T-helper 22 cell (primary cell): ENCODE data around the gene MIB2.

Source experiments
- DNase-seq: peaks from one replicate; pipeline ENCODE4 v3.0.0-alpha.2; 2020; ENCODE audit warnings: low read depth

MIB2 gene

DNA sequence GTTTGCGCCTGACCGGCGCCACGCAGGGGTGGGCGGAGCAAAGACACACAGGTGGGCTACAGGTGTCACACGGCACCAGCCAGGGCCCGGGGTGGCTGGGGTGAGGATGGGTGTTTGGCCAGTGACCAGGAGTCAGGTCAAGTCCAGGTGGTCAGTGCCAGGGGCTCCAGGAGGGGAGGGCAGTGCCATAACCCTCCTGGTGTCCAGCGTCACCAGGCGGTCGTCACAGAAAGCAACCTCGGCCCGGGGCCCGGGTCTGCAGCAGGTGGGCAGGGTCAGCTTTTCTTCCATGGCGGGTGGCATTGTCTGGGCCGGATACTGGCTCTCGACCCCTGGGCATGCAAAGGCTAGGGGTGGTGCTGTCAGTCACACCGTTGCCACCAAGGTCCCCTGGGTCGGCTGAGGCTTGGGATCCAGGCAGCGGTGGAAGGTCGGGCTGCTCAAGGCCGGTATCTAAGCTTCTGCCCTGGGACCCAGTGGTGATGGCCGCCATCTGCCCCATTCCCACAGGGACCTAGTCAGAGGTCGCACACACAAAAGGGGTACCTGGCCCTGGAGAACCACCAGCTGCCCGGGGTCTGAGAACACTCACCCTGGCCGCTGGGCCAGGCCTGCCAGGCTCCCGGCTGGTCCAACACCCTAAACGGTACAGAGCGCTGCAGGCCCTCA lies 17.1 kb upstream of the MIB2 start:
- DNase-seq: no peak

DNA sequence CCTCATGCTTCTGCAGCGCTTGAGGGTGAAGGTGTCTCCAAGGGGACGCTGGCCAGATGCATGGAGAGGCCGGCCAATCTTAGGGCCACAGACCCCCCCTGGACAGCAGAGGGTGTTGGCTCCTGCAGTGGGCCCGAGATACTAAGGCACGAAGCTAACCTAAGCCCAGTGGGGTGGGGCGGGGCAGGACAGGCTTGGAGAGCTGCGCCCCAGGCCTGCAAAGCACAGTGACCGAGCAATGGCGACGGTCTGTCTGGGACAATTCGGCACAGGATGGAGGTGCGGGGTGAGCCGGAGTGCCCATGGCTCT lies 16.6 kb upstream of the MIB2 start:
- DNase-seq: no peak

DNA sequence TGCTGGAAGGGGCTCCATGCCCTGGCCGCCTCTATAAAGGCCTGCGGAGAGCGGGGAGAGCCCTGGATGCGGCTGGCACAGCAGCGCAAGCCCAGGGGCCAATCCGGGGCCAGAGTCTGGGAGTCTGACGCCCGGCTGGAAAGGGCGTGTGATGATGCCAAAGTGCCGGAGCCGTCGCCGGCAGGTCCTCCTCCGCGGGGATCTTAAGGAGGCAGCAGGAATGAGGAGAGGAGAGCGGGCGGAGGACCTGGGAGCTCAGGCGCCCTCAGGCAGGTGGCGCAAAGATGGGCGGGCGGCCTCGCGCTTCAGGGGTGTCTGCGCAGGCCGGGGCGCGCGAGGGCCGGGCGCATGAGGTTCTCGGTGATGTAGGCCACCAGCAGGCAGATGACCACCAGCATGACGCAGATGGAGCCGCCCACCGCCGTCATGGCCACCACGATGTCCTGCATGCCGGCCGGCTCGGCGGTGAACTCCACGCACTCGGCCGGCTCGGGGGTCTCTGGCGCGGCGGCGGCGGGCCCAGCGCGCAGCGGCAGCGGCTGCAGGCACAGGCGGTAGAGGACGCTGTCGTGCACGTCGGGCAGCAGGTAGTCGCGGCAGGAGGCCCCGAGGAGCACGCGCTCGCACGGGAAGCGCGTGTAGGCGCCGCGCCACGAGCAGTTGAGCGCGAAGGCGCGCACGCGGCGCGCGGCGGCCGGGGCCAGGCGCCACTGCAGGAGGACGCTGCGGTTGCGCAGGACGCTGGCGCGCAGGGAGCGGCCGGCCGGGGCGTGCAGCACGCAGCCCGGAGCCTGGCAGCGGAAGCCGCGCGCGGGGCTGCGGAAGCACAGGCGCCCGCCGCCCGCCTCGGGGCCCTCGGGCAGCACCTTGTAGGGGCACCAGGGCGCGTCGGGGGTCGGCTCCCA lies 16.0 kb upstream of the MIB2 start:
- DNase-seq: no peak

DNA sequence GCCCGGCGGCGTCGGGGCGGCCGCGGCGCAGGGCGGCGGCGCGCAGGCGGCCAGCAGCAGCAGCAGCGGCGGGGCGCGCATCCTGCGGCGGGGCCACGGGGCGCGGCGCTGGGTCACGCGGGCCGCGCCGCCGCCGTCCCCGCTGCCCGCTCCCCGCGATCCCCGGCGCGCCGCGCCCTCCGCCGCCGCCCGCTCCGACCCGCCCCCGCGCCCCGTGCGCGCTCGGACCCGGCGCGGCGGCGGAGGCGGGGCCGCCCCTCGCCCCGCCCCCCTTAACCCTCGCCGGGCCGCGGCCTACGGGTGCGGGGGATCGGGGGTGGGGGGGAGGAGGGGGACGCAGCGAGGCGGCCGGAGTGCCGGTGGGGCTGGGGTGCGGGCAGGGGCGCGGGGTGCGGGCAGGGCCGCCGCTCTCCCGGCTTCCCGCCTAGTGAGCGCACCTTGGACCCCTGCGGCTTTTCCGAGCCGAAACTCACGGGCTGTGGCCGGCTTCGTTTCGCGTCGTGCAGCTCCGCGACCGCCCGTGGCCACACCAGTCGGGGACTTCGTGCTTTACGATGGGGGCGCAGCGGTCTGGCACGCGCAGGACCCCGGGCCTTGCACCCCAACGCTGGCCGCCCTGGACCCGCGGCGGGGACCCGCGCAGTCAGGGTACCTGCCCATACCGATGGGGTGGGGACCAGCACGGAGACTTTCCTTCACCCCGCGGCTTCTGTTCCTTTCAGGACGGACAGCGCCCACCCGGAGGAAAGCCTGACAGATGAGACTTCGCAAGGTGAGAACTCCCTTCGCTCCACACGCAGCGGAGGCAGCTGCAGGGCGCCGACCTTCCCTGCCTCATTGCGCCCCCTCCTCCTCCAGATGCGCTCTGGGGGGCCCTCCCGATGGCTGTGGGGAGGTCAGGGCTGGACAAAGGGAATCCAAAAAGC lies 15.1 kb upstream of the MIB2 start, which contains the start of gene FNDC10:
FNDC10 (minus strand) TSS at position 201 of the 926 bp plus-strand sequence; CDS start at position 81, 120 bp downstream.
- no peak for DNase-seq

DNA sequence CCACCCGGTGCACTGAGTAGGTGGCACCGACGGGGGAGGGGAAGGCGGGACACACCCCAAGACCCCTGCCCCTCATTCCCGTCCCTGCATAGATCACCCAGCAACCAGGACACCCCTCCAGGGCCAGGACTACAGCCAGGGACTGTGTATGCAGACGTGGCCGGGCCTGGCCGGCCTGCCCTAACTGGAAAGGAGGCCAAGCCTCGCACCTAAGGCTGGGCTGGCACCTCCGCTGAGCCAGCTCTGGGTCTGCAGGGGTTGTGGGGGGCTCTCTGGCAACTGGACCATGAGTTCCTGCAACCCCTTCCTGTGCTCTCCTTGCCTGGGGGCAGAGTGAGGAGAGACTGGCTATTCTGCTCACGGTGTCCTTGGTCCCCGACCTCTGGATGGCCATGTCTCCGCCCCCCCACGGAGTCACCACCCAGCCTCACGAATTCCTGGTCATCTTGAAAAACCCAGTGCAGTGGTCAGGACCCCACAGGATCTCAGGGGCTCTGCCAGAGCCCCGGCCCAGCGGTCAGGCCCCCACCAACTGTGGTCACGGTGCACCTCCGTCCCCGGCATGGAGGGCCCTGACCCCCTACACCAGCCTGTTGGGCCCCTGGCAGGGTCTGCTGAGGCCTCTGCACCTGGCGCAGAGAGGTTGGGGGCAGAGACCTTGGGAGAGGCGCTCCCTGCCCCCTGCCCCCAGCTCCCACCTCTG lies 14.3 kb upstream of the MIB2 start:
- DNase-seq: no peak

DNA sequence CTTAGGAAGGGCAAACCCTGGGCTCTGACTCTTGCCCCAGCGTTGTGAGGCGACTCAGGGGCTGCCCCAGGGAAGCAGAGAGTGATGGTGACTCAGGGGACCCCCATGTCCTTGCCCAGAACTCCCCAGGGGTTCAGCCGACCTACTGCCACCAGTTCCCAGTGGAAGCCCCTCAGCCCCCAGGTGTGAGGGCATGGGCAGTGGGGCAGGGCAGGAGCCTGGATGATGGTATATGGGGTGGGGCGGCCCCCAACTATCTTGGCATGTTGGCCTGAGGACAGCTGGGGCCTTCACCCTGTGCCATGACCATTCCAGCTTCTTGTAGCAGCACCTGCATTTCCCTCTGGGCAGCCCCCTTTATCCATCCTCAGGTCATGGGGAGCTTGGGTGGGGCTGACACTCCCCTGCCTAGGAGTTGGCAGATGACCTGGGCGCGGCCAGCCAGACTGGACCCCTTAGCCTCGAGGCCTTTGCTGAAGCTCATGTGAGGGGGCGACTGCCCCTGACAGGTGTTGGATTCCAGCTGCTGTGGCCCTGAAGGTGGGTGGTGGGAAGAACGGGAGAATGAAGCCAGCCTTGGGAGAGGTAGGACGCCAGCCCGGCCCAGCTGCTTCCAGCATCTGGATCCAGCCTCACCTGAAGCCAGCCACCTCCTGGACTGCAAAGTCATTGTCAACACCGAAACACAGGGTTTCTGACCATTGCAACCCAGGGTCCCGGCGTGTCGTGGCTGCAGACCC lies 13.6 kb upstream of the MIB2 start:
- no peak for DNase-seq

DNA sequence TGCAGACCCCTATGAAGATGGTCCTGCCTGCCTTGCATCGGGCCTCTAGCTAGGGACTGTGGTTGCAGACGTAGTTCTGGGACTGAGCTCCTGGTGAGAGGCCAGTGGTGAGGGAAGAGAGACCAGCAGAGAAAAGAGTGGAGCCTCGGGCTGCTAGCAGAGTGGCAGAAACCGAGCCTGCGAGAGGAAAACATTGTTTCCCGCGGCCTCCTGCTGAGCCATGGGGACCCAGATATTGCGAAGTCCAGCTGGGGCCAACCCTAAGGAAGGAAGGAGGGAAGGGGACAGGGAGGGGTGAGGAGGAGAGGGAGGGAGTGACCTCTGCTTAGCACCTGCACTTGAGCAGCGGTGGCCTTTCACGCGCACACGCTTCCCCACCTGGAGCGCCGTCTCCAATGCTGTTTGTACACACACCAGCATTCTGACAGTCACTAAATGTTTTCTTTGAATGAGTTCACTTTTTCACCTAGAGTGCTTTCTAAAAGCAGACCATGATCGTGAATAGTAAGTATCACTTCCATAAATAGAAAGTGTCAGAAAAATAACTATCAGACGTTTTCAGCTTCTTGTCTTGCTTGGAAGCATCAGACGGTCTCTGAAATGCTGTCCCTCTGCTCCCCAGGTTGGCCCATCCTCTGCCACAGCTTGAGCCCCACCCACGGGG lies 12.9 kb upstream of the MIB2 start:
- no peak for DNase-seq

DNA sequence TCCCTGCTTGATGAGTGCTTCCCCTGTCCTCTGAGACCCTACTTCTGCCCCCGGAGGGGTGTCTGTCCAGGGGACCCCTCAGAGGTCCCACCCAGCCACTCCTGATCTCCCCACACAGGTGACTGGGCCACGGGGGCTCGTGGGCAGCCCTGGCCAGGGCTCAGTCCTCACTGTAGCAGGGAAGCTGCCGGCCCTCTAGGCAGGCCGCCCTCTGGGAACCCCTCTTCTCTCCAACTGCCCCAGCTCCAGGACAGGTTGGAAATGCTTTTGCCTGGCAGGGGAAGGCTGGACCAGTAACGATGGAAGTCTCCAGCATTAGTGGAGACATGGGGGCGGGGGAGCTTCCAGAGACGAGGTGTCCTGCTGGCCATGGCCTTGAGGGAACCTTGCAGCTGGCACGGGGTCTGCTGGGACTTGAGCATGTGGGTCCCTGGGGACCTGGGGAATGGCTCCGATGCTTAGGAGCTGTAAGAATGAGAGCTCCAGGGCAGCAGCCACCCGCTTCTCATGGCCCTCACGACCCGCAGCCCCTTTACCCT lies 12.3 kb upstream of the MIB2 start:
- no peak for DNase-seq

DNA sequence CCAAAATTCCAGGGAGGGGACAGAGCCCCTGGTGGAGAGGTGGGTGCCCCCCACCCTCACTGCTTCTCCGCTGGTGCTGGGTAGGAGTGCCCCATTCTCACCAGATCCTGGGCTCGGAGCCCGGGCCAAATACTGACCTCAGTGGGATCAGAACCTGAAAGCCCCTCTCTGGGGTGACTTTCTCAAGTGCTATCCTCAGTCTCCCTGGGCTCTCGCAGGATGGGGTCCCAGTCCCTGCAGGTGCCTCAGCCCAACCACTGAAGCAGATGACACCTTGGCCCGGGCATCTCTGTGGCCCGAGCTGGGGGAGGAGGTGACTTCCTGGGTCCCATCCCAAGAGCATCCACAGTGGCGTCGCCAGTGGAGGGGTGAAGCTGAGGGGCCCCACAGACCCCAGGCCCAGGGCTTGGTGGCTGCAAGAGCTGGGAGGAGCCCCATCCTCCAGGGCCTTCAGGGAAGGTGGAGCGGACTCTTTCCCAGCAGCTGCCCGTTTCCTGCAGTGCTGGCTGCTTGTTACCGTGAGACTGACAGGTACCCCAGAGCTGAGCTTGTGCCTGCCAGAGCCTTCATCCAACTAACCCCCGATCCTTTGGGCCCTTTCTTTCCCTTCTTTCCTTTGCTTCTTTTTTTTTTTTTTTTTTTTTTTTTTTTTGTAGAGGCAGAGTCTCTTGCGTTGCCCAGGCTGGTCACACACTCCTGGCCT lies 11.5 kb upstream of the MIB2 start:
- DNase-seq: no peak

DNA sequence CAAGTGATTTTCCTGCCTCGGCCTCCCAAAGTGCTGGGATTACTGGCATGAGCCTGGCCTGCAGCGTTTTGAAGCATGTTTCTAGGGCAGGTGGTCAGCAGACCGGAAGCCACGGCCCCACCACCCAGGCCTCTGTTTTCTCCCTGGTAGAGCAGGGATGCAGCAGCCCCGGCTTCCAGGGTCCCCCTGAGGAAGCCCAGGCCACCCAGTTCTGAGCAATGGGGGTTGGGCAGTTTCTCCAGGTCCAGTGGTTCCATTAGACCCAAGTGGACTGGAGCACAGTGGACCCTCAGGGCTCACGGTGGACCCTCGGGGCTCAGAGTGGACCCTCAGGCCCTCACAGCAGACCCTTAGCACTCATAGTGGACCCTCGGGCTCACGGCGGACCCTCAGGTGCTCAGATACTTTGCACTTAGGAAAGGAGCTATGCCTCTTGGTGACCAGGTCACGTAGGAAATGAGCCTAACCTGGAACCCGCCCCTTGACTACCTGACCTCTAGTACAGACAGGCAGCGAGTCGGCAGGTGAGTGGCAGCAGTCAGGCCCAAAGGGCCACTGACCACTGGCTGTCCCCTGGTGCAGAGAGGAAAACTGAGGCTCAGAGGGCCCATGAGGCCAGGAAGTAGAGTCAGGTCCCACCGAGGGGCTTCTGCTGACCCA lies 10.8 kb upstream of the MIB2 start:
- no peak for DNase-seq

DNA sequence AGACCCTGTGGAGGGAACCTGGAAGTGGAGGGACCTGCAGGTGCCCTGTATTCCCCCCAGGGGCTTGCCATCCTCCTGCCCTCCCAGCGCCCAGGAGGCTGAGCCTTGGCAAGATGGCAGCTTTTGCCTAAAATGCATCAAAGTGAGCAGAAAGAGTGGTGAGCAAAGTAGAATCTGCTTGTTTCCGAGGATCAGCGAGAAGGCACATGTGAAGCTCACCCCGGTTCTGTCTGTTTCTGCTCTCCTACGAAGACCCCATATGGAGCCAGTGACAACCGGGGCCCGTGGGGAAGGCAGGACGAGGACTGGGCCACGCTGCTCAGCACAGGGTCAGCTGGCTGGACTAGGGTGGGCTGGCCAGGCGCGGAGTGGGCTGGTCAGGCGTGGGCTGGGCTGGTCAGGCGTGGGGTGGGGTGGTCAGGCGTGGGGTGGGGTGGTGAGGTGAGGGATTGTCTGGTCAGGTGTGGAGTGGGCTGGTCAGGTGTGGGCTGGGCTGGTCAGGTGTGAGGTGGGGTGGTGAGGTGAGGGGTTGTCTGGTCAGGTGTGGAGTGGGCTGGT lies 10.2 kb upstream of the MIB2 start:
- DNase-seq: no peak

DNA sequence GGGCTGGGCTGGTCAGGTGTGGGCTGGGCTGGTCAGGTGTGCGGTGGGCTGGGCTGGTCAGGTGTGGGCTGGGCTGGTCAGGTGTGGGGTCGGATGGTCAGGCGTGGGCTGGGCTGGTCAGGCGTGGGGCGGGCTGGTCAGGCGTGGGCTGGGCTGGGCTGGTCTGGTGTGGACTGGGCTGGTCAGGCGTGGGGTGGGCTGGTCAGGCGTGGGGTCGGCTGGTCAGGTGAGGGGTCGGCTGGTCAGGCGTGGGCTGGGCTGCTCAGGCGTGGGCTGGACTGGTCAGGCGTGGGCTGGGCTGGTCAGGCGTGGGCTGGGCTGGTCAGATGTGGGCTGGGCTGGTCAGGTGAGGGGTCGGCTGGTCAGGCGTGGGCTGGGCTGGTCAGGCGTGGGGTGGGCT lies 9.6 kb upstream of the MIB2 start:
- DNase-seq: no peak

DNA sequence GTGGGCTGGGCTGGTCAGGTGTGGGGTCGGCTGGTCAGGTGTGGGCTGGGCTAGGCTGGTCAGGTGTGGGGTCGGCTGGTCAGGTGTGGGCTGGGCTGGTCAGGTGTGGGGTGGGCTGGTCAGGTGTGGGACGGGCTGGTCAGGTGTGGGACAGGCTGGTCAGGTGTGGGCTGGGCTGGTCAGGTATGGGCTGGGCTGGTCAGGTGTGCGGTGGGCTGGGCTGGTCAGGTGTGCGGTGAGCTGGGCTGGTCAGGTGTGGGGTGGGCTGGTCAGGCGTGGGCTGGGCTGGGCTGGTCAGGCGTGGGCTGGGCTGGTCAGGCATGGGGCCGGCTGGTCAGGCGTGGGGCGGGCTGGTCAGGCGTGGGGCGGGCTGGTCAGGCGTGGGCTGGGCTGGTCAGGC lies 9.1 kb upstream of the MIB2 start:
- no peak for DNase-seq

DNA sequence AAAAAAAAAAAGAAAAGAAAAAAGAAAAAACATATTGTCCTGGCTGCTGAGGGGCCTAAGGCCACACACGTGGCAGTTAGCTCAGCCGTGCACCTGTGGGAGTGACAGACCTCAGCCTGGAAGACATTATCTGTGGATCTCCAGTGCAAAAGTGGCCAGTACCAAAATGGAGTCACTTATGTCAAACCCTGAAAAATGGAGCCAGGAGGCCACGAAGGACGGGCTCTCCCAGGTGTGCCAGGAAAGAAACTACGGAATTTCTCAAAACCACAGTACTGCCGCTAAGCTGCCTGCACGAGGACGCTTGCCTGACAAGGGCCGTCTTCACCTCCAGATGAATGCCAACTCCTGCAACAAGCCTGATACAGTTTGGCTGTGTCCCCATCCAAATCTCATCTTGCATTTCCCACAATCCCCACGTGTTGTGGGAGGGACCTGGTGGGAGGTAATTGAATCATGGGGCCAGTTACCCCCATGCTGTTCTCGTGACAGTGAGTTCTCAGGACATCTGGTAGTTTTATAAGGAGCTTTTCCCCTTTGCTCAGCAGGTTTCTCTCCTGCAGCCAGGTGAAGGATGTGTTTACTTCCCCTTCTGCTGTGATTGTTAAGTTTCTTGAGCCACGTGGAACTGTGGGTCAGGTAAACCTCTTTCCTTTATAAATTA lies 5.3 kb upstream of the MIB2 start:
- no peak for DNase-seq

DNA sequence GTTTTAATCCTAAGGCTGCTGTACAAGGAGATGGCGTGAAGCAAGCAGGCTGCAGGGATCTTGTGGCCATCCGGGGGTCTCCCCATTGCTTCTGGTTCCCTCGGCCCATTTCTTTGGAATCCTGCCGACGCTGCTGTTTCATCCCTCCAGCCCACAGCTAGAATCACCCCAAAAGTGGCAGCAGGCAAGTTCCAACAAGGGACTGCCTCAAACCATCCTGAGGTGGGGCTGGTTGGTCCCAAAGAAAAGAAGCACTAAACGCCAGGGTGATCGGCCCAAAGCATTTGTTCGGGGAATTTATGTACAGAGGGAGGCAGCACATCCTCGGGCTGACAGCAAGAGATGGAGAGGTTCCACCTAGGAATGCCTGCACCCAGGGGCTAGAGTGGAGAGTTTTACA lies 4.5 kb upstream of the MIB2 start:
- no peak for DNase-seq

DNA sequence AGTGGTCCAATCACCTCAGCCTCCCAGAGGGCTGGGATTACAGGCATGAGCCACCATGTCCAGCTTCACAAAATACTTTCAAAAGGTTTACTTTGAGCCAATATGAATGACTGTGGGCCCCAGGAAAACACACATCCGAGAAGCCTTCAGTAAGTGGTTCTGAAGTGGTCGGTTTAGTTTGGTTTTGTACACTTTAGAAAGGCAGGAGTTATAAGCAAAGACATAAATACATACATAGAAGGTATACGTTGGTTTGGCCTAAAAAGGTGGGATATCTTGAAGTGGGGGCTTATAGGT lies 3.2 kb upstream of the MIB2 start:
- DNase-seq: no peak

DNA sequence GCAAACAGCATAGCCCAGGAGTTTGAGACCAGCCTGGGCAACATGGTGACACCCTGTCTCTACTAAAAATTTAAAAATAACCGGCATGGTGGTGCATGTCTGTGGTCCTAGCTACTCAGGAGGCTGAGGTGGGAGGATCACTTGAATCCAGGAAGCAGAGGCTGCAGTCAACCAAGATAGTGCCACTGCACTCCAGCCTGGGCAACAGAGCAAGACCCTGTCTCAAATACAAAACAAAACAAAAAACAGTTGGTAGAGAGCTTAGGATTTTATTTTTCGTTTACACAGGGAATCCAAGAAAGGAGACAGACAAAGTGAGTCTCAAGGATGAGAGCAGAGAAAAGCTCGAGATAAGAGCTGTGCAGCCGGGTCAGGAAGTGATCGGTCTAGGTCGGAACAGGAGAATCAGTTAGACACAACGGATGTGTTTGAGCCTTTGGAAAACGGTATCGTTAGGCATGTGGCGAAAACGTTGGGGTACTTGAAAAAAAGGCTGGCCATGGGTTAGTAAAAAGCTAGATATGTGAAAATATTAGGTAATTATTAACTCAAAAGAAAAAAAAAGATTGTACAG lies 1.7 kb upstream of the MIB2 start:
- DNase-seq: no peak
